HG03064 (cell line): ENCODE measurements around the gene OSTN.
"Not testable (repeated sequence)": the region's sequence is repeated elsewhere in the genome, so short reads cannot be mapped to it uniquely, and the experiment has no call there.

Experiments
- ATAC-seq: cut with Tn5 transposase; IDR thresholded peaks from one replicate; pipeline ENCODE4 v1.9.1; 2021; ENCODE audit warnings: low read depth; ENCODE audit not compliant: unreplicated experiment

OSTN gene, protein sequence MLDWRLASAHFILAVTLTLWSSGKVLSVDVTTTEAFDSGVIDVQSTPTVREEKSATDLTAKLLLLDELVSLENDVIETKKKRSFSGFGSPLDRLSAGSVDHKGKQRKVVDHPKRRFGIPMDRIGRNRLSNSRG

GRCh38 chr3:191198932-191199331 lies at the start of gene OSTN:
OSTN (plus strand) TSS chr3:191199241; CDS start chr3:191212533, 13,292 bp downstream.
- ATAC-seq = no peak

DNA sequence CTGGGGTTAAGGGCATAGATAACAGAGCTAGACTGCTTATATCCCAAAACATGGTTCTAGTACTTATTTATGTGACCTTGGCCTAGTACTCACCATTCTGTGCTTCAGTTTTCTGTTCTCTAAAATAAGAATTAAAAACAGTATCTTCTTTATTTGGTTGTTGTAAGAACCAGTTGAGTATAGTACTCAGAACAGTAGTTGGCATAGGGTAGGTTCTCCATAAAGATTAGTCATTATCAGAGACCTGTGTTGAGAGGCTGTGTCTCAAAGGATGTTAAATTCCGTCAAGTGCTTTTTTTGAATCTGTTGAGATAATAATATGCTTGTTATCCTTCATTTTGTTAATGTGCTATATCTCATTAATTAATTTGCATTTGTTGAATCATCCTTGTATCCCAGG lies 47.4 kb upstream of the OSTN start:
- no peak for ATAC-seq

- ATAC-seq = no peak
Observed at GRCh38 chr3:191154827-191155226, 44.2 kb upstream of the OSTN start.

DNA sequence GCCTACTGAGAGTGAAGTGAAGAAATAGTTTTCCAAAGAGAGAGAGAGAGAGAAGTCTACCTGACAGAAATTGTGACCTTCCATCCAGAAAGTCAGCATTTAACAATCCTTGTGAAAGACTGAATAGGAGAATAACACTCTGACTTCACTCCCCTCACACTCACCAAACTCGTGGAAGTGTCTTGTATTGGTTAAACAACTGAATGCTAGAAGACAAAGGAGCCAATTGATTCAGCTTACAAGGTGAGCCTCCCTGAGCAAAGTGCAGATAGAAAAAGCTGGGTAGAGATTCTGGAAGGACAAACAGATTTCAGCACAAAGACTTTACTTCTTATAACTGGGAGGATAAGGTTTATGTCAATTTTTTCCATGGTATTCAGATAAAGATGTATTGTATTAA lies 40.8 kb upstream of the OSTN start:
- ATAC-seq = no peak

- ATAC-seq = no peak
Observed at GRCh38 chr3:191158815-191159214, 40.2 kb upstream of the OSTN start.

- no peak for ATAC-seq
Observed at GRCh38 chr3:191165802-191166201, 33.2 kb upstream of the OSTN start.

- no peak for ATAC-seq
Observed at GRCh38 chr3:191166368-191166767, 32.7 kb upstream of the OSTN start.

- no peak for ATAC-seq
Observed at GRCh38 chr3:191169566-191169965, 29.5 kb upstream of the OSTN start.

DNA sequence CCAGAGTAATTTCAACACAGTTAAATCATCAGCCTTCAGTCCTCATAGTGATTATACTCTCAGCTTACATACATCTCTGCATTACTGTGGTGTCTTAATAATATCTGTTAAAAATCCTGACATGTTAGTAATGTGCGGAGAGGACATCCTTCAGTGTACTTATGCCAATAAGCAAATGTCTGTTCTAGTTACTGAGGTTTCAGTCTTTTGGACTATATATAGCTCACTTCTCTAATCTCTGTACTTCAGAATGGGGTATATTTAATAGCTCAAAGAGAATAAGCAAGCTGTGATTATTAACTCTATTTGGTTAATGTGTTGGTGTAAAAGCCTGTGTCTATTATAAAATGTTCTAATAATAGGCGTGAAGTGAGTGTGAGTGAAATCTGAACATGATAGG lies 28.9 kb upstream of the OSTN start:
- no peak for ATAC-seq

DNA sequence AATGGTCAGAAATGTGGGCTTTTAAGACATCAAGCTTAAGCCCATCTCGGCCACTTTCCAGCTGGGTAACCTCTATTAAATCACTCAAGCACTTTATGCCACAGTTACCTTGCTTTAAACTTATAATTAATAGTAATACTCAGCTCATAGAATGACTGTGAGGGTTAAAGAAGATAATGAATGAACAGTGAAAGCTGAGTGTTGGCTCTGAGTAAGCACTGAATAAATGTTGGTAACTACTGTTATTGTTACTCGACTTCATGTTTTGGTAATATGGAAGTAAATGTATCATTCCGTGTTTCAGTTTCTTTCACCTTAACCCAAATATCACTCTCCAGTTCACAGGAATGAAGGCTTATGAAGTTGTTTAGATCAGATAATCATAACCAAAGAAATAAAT lies 23.9 kb upstream of the OSTN start:
- no peak for ATAC-seq

DNA sequence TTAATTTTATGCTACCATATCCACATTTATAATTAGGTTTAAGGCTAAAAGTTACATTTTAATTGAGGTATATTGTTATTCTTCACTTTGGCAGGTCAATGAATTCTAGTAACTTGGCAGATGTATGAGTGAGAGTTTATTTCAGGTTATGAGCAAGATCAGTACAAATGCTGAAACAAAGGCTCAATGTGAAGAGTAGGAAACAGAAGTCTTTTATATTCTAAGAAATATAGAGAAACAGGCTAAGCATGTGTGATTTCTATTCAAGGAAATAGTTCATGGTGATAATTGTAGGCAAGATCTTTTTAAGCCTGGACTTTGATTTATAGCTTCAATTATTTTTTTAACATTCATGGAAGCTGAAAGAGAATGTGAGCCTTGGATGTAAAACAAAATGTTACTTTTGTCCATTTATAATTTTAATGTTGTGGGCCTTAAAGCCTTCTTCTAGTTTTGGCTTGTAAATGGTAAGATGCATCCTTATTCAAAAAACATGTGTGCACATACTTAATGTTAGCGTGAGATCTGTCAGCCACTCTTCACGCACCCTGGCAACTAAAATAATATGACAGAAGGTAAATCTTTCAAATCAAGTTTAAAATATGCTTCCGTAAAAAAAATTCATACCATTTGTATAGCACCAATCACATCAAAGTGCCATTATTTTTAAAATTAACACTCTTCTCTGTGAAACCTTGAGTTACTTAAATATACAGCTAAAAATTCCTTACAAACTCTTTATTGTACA lies 22.8 kb upstream of the OSTN start:
- no peak for ATAC-seq

DNA sequence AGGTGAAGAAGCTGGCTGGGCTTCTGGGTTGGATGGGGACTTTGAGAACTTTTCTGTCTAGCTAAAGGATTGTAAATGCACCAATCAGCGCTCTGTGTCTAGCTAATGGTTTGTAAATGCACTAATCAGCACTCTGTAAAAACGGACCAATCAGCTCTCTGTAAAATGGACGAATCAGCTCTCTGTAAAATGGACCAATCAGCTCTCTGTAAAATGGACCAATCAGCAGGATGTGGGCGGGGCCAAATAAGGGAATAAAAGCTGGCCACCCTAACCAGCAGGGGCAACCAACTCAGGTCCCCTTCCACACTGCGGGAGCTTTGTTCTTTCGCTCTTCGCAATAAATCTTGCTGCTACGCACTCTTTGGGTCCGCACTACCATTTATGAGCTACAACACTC lies 13.7 kb upstream of the OSTN start:
- not testable (repeated sequence) for ATAC-seq

GRCh38 chr3:191188246-191188645 lies 10.8 kb upstream of the OSTN start:
- not testable (repeated sequence) for ATAC-seq

DNA sequence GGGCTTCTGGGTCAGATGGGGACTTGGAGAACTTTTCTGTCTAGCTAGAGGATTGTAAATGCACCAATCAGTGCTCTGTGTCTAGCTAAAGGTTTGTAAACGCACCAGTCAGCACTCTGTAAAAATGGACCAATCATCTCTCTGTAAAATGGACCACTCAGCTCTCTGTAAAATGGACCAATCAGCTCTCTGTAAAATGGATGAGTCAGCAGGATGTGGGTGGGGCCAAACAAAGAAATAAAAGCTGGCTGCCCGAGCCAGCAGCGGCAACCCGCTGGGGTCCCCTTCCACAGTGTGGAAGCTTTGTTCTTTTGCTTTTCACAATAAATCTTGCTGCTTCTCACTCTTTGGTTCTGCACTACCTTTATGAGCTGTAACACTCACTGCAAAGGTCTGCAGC lies 6.8 kb upstream of the OSTN start:
- ATAC-seq = not testable (repeated sequence)

DNA sequence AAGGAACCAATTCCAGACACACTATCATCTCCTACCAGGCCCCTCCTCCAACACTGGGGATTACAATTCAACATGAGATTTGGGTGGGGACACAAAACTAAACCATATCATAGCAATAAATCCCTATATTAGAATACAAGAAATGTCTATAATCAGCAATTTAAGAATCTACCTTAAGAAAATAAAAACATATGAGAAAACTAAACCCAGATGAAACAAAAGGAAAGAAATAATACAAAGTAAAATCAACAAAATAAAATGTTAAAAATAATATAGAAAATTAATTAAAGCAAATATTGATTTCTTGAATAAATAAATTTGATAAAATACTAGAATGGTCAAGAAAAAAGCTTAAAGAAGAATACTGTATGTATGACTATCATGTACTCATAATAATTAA lies 6.1 kb upstream of the OSTN start:
- no peak for ATAC-seq

GRCh38 chr3:191197761-191198306 lies 1.2 kb upstream of the OSTN start:
- no peak for ATAC-seq

DNA sequence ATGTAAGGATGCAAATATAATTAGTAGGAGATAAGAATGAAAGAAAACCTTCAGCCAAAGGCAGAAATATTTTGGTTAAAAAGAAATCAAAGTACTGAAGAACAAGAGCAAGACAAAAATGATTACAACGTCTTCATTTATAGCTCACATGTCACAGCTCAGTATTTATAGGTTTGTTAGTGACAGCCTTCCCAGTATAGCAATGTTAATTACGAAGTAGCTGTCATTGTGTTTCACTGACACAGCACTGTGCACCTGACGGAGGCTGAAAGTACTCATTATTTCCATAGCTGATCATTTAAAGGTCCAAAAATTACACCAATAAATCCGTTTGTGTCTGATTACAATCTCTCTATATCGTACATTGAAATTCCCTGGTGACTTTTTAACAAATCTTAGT lies 561 bp upstream of the OSTN start:
- no peak for ATAC-seq

DNA sequence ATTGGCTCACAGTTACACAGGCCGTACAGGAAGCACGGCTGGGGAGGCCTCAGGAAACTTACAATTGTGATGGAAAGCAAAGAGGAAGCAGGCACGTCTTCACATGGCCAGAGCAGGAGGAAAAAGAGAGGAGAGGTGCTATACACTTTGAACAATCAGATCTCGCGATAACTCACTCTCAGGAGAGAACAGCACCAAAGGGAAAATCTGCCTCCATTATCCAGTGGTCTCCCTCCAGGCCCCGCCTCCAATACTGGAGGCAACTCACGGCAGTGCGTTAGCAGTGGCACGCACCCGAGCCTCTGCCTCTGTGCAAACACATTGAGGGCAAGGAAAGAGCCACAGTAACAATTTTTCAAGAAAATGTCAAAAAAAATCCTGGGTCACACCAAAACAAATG lies 11.0 kb downstream of the OSTN start:
- no peak for ATAC-seq

- ATAC-seq = no peak
Observed at GRCh38 chr3:191216510-191216909, 17.5 kb downstream of the OSTN start.

GRCh38 chr3:191217301-191217700 lies 18.3 kb downstream of the OSTN start:
- ATAC-seq = no peak

GRCh38 chr3:191220908-191221307 lies 21.9 kb downstream of the OSTN start:
- no peak for ATAC-seq

DNA sequence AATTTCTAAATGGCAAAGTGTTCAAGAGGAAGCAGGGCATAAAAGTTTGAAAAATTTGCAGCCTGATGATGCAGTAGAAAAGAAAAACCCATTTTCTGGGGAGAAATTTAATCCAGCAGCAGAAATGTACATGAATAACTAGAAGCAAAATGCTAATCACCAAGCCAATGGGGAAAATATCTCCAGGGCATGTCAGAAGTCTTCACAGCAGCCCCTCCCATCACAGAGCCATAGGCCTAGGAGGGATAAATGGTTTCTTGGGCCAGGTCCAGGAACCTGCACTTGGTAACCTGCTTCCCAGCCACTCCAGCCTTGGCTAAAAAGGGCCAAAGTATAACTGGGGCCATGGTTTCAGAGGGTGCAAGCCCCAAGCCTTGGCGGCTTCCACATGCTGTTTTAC lies 22.6 kb downstream of the OSTN start:
- ATAC-seq = no peak
